IPS DF 6.9 (cell line): ENCODE measurements around the gene BRPF1.

Experiments
- DNase-seq: peaks from one replicate; pipeline ENCODE4 v3.0.0-alpha.2; 2013; ENCODE audit warnings: low read depth, low spot score
- H3K27ac ChIP-seq: one replicate; pipeline ENCODE4 v1.5.1; 2013; ENCODE audit warnings: low read length, control low read depth
- H3K27me3 ChIP-seq: 2 replicates; pipeline ENCODE4 v1.6.1; 2013; ENCODE audit warnings: mild to moderate bottlenecking, low read length; ENCODE audit not compliant: control insufficient read depth, insufficient read depth
- H3K36me3 ChIP-seq: 2 replicates; pipeline ENCODE4 v1.6.1; 2013; ENCODE audit warnings: low read length; ENCODE audit not compliant: control insufficient read depth, insufficient read depth
- H3K4me1 ChIP-seq: 2 replicates; pipeline ENCODE4 v1.6.1; 2013; ENCODE audit warnings: low read length; ENCODE audit not compliant: control insufficient read depth, insufficient read depth
- H3K4me3 ChIP-seq: 2 replicates; pipeline ENCODE4 v1.5.1; 2013; ENCODE audit warnings: mild to moderate bottlenecking, low read length
- H3K9me3 ChIP-seq: 2 replicates; pipeline ENCODE4 v1.6.1; 2013; ENCODE audit warnings: low read length, inconsistent platforms; ENCODE audit not compliant: control insufficient read depth, insufficient read depth
- WGBS: extraction: QIAGEN DNeasy Blood & Tissue Kit; methylation state at CpG from one replicate; pipeline ENCODE4 v1.1.7; 2013; ENCODE audit warnings: mixed read lengths, missing lambda C conversion rate; ENCODE audit not compliant: insufficient read length, insufficient coverage; 5-methylcytosine and 5-hydroxymethylcytosine counted together

Gene BRPF1

DNA sequence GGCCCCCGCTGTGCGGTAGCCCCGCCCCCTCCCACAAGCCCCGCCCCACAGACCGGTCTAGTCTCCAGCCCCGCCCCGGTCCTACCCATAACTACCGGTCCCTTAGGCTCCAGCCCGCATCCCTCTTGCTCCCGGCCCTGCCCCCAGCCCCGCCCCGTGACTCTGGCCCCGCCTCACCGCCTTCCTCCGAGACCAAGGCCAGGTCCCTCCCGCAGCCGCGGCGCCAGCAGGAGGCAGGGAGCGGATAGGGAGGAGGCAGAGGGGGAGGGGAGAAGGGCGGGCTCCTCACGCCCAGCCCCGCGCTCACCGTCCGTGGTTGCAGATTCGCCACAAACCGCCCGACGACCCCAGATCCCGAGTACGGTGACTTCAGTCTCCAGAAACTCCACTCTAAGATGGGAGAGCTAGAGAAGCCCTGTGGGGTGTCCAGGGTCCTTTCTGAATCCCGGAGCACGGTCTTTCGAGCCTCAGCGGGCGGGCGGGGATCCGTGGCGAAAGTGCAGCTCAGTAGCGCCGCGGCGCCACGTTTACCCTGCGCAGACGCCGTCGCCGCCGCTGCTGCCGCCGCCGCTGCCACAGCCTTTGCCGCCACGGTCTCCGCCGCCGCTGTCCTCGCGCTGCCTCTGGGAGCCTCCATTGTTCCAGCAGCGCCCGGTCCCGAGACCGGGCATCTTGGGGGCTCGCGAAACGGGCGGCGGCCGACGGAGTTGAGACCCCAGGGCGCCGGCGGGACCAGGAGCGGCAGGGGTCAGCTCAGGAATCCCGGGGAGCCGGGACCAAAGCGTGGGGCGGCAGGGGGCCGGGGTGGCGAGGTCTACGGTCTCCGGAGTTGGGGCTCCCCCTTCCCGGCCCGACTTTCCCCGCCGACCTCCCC lies at the start of gene BRPF1:
Gene BRPF1 (plus strand): TSS at position 530 of the 874 bp plus-strand sequence. CDS start 2,406 bp downstream, outside the sequence.
- peaks cover 11% of the 10 kb centered on the region; the same call in 1 of the 2 replicates for H3K36me3 ChIP-seq
- H3K4me1 ChIP-seq: peaks cover 4% of the 10 kb centered on the region
- H3K9me3 ChIP-seq: no peaks in the 10 kb centered on the region
- peak within 1 kb of the TSS; percentile 96 for H3K4me3 ChIP-seq
- no peaks in the 10 kb centered on the region for H3K27me3 ChIP-seq
- WGBS: no CpG with 5 or more reads among the region's 88 CpGs
- peak; percentile 92 for DNase-seq
- no peak within 1 kb of the TSS for H3K27ac ChIP-seq

- no peak for DNase-seq
- no peaks in the 10 kb centered on the region for H3K4me1 ChIP-seq
- no peaks in the 10 kb centered on the region for H3K27me3 ChIP-seq
- WGBS: no CpG with 5 or more reads among the region's 6 CpGs
- peaks cover 34% of the 10 kb centered on the region for H3K36me3 ChIP-seq
- no peaks in the 10 kb centered on the region for H3K9me3 ChIP-seq
- no peak overlapping the region for H3K27ac ChIP-seq
- H3K4me3 ChIP-seq: no peak overlapping the region
Observed at GRCh38 chr3:9682096-9682495, 49.4 kb upstream of the BRPF1 start.

DNA sequence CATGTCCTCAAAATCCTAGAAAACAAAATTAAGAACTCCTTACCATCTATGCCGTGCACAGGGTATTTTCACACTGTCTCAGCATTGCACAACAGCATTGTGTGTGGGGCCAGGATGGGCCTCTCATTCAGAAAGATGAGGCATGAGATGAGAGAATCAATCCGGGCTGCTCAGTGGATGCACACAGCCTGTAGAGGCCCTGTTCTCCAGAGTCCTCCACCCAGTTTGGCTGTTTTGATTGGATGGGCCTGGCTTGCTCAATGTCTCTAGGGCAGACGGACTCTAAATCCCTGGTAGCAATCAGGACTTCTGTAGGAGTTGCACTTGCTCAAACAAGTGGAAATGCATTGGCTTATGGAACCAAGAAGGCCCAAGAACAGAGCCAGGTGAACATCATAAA lies 48.1 kb upstream of the BRPF1 start:
- no CpG with 5 or more reads among the region's 3 CpGs for WGBS
- no peaks in the 10 kb centered on the region for H3K9me3 ChIP-seq
- no peak overlapping the region for H3K4me3 ChIP-seq
- no peaks in the 10 kb centered on the region for H3K27me3 ChIP-seq
- no peak for DNase-seq
- H3K27ac ChIP-seq: no peak overlapping the region
- peaks cover 37% of the 10 kb centered on the region for H3K36me3 ChIP-seq
- no peaks in the 10 kb centered on the region for H3K4me1 ChIP-seq

DNA sequence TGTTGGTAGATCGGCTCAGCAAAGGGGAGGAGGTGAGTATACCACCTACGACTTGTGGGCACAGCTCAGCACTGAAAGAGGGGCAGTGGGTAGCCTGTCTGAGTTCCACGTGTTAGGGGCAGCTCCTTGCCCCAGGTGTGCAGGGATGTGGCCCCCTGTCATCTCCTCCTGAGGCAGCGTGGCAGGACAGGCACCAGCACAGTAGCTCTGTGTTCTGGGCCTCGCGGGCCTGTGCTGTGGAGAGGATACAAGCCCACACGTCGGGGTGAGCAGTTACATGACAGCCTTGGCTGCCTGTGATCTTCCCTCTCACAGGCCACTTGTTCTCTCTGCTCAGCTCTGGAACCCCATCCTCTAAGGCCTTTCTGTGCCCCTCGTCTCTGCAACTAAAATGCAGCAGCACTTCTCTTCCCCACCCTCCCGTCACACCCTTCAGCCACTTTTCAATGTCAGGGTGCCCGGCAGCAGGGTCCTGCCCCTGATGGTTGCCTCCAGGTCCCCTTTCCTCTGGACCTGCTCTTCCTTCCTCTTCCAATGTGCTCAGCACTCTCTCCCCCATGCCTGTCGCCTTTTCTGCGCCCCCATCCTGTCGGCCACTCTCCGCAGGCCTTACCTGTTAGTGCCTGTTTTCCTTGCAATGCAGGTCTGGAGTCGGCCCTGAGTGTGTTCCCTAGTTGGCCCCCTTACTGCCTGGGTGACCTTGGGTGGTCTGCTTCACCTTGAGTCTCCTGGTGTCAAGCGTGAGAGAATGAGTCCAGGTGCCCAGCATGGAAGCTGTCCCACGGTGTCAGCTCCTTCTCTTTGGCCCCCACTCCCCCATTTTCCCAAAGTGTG lies 46.1 kb upstream of the BRPF1 start:
- Histone ChIP-seq H3K9me3 (no peaks in the 10 kb centered on the region), H3K27ac (no peak overlapping the region), H3K4me1 (no peaks in the 10 kb centered on the region), H3K36me3 (peaks cover 44% of the 10 kb centered on the region), H3K4me3 (no peak overlapping the region), H3K27me3 (no peaks in the 10 kb centered on the region)
- no peak for DNase-seq
- WGBS: no CpG with 5 or more reads among the region's 18 CpGs

GRCh38 chr3:9686050-9686550 lies 45.4 kb upstream of the BRPF1 start:
- H3K36me3 ChIP-seq: peaks cover 46% of the 10 kb centered on the region
- H3K4me1 ChIP-seq: no peaks in the 10 kb centered on the region; the same call in 1 of the 2 replicates
- H3K27me3 ChIP-seq: no peaks in the 10 kb centered on the region
- no peak overlapping the region for H3K27ac ChIP-seq
- DNase-seq: no peak
- no peaks in the 10 kb centered on the region for H3K9me3 ChIP-seq
- no CpG with 5 or more reads among the region's 9 CpGs for WGBS
- no peak overlapping the region for H3K4me3 ChIP-seq

DNA sequence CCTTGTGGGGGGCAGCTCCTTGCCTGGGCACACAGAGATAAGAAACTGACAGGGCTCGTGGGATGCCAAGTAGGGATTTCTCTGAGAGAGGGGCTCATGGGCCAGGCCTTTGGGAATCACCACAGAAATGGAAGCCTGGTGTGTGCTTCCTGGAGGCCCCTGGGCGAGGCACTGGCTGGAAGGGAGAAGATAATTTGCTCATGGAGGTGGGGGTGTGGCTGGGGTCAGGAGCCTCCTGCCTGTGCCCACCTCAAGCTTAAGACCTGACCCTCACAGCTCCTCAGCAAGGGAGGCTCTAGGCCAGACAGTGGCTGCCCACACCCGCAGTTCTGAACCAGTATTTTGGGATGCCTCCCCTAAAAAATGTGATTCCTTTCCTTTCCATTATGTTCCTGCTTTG lies 44.8 kb upstream of the BRPF1 start:
- DNase-seq: no peak
- Histone ChIP-seq H3K36me3 (peaks cover 48% of the 10 kb centered on the region), H3K4me1 (no peaks in the 10 kb centered on the region; the same call in 1 of the 2 replicates), H3K27ac (no peak overlapping the region), H3K9me3 (no peaks in the 10 kb centered on the region), H3K27me3 (no peaks in the 10 kb centered on the region), H3K4me3 (no peak overlapping the region)
- WGBS: no CpG with 5 or more reads among the region's 3 CpGs

GRCh38 chr3:9687514-9687913 lies 44.0 kb upstream of the BRPF1 start:
- H3K36me3 ChIP-seq: peaks cover 48% of the 10 kb centered on the region
- WGBS: no CpG with 5 or more reads among the region's 7 CpGs
- no peaks in the 10 kb centered on the region for H3K27me3 ChIP-seq
- H3K4me1 ChIP-seq: no peaks in the 10 kb centered on the region; the same call in 1 of the 2 replicates
- H3K4me3 ChIP-seq: no peak overlapping the region
- DNase-seq: no peak
- H3K27ac ChIP-seq: no peak overlapping the region
- no peaks in the 10 kb centered on the region for H3K9me3 ChIP-seq

DNA sequence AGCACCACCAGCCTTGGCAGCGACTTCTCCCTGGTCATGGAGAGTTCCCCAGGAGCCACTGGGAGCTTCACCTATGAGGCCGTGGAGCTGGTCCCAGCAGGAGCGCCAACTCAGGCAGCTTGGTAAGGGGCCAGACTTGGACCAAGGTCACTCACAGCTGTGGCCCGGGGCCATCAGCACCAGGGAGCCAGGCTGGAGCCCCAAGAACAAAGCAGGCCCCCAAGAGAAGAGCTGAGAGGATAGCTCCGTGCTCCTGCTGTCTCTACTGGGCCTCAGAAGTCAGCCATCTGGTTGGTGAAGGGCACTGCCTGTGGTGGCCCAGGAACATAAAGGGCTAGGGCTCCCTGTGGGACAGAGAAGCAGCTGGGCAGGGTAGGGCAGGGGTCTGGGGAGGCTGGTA lies 42.6 kb upstream of the BRPF1 start:
- Histone ChIP-seq H3K9me3 (no peaks in the 10 kb centered on the region), H3K27ac (no peak overlapping the region), H3K27me3 (no peaks in the 10 kb centered on the region), H3K36me3 (peaks cover 45% of the 10 kb centered on the region), H3K4me3 (no peak overlapping the region), H3K4me1 (no peaks in the 10 kb centered on the region; the same call in 1 of the 2 replicates)
- no CpG with 5 or more reads among the region's 5 CpGs for WGBS
- DNase-seq: no peak

- WGBS: no CpG with 5 or more reads among the region's 4 CpGs
- no peak for DNase-seq
- H3K27me3 ChIP-seq: no peaks in the 10 kb centered on the region
- no peaks in the 10 kb centered on the region for H3K9me3 ChIP-seq
- no peaks in the 10 kb centered on the region; the same call in 1 of the 2 replicates for H3K4me1 ChIP-seq
- no peak overlapping the region for H3K4me3 ChIP-seq
- H3K27ac ChIP-seq: no peak overlapping the region
- H3K36me3 ChIP-seq: peaks cover 37% of the 10 kb centered on the region
Observed at GRCh38 chr3:9689757-9690156, 41.8 kb upstream of the BRPF1 start.
